Measurements from ENCODE around the gene EQTN.

EQTN gene

DNA sequence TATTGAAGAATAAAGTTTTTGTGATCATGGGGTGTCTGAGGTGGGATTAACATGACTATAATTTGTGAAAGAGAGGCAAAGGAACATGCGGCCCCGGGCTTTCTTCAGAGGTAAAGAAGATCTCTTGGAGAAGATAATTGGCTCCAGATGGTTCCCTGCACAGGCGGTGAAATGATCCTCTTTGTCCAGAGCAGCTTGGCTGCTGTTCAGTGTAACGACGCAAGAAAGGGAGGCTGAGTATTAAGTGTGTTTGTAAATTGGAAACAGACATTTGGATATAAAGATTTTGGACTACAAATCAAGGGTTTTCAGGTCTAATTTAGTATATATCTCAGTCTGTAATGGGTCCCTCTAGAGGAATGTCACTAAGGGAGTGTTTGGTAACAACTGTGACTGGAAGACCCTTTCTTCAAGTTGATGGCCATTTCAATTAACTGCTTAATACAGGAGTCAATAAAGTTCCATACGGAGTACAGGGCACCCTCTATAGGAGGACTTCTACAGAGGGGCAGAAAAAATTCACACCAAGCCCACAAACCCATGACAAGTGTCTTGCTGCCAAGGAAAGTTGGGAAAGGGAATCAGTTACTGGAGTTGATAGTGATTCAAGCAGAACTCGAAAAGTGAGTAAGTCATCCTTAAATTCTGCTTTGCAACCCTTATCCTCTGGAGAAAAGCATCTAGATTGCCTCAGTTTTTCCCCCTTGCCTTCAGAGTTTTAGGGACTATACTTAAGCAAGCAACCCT lies 4.1 kb downstream of the EQTN start:
- no peak overlapping the region for H3K4me3 ChIP-seq (ENCODE audit: low read length)
- H3K9me3 ChIP-seq (ENCODE audit: insufficient read depth, low read depth, low read length) = no peaks in the 10 kb centered on the region
- no peaks in the 10 kb centered on the region for H3K4me1 ChIP-seq (ENCODE audit: insufficient read depth, low read length)
- no peaks in the 10 kb centered on the region for H3K36me3 ChIP-seq (ENCODE audit: insufficient read depth, low read depth, low read length)
- no peak overlapping the region for H3K9ac ChIP-seq (ENCODE audit: low read depth, low read length)
- H3K27me3 ChIP-seq (ENCODE audit: insufficient read depth, low read length) = no peaks in the 10 kb centered on the region
- H3K27ac ChIP-seq (ENCODE audit: low read length) = no peak overlapping the region

DNA sequence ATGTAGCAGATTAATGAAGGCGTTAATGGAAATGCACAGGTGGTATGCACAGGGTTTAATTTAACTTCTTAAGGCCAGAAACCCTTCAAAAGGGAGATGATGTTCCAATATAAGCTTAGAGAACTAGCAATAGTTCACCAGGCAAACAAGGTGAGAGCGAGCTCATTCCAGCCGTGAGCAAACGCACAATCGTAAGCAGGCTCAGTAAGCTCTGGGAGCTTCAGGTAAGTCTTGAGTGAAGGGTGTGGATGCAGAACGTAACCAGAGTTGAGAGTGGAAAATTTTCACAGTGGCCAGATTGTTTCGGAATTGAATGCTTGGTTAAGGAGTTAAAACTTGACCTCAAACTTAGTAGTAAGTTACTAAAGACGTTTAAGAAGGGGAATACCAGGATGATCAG lies 5.7 kb downstream of the EQTN start:
- Histone ChIP-seq H3K27me3 (ENCODE audit: insufficient read depth, low read length) (no peaks in the 10 kb centered on the region), H3K36me3 (ENCODE audit: insufficient read depth, low read depth, low read length) (no peaks in the 10 kb centered on the region), H3K4me3 (ENCODE audit: low read length) (no peak overlapping the region), H3K27ac (ENCODE audit: low read length) (no peak overlapping the region), H3K4me1 (ENCODE audit: insufficient read depth, low read length) (no peaks in the 10 kb centered on the region), H3K9ac (ENCODE audit: low read depth, low read length) (no peak overlapping the region), H3K9me3 (ENCODE audit: insufficient read depth, low read depth, low read length) (no peaks in the 10 kb centered on the region)

DNA sequence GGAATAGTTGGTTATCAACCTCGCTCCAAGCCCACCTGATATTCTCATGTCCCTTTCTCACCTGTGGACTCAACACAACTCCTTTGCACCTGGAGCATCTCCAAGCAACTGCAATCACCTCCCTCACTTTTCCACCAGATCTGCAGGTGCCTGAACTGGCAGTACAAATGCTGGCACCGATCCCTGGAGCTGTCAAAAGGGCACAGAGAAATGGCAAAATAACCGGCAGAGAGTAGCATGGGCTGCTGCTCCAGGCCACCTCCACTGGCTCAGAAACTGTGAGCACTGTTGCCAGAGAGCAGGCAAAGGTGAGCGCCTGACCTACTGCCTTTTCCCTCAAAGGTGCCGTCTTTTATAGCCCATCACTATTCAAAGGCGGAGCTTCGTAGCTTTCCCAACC lies 14.7 kb downstream of the EQTN start:
- Histone ChIP-seq H3K4me1 (ENCODE audit: insufficient read depth, low read length) (no peaks in the 10 kb centered on the region), H3K4me3 (ENCODE audit: low read length) (no peak overlapping the region), H3K27me3 (ENCODE audit: insufficient read depth, low read length) (no peaks in the 10 kb centered on the region), H3K9me3 (ENCODE audit: insufficient read depth, low read depth, low read length) (no peaks in the 10 kb centered on the region), H3K36me3 (ENCODE audit: insufficient read depth, low read depth, low read length) (no peaks in the 10 kb centered on the region), H3K27ac (ENCODE audit: low read length) (no peak overlapping the region), H3K9ac (ENCODE audit: low read depth, low read length) (no peak overlapping the region)

DNA sequence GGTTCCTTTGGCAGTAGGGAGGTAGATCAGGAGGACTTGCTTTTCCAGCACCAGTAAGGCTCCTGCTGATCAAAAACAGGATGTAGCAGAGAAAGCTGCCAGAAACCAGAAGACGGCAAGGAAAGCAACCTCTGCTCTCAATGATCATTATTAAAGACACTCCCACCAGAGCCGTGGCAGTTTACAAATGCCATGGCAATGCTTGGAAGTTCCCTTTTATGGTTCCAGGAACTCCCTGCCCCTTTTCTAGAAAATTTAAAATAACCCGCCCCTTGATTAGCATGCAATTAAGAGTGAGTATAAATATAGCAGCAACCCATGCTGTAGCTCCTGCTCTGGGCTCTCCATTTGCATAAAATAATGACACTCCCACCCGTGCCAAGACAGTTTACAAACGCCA lies 16.1 kb downstream of the EQTN start:
- Histone ChIP-seq H3K4me1 (ENCODE audit: insufficient read depth, low read length) (0 out of 2 replicates have a peak, but pooled peaks cover 5% of the 10 kb centered on the region), H3K9me3 (ENCODE audit: insufficient read depth, low read depth, low read length) (no peaks in the 10 kb centered on the region), H3K9ac (ENCODE audit: low read depth, low read length) (no peak overlapping the region), H3K27ac (ENCODE audit: low read length) (no peak overlapping the region), H3K27me3 (ENCODE audit: insufficient read depth, low read length) (no peaks in the 10 kb centered on the region), H3K36me3 (ENCODE audit: insufficient read depth, low read depth, low read length) (no peaks in the 10 kb centered on the region), H3K4me3 (ENCODE audit: low read length) (no peak overlapping the region)

- no peak overlapping the region for H3K4me3 ChIP-seq (ENCODE audit: low read length)
- H3K4me1 ChIP-seq (ENCODE audit: insufficient read depth, low read length) = 0 out of 2 replicates have a peak, but pooled peaks cover 5% of the 10 kb centered on the region
- H3K27ac ChIP-seq (ENCODE audit: low read length) = no peak overlapping the region
- H3K27me3 ChIP-seq (ENCODE audit: insufficient read depth, low read length) = no peaks in the 10 kb centered on the region
- H3K36me3 ChIP-seq (ENCODE audit: insufficient read depth, low read depth, low read length) = no peaks in the 10 kb centered on the region
- H3K9ac ChIP-seq (ENCODE audit: low read depth, low read length) = no peak overlapping the region
- no peaks in the 10 kb centered on the region for H3K9me3 ChIP-seq (ENCODE audit: insufficient read depth, low read depth, low read length)
Observed at GRCh38 chr9:27280249-27280648, 16.7 kb downstream of the EQTN start.

DNA sequence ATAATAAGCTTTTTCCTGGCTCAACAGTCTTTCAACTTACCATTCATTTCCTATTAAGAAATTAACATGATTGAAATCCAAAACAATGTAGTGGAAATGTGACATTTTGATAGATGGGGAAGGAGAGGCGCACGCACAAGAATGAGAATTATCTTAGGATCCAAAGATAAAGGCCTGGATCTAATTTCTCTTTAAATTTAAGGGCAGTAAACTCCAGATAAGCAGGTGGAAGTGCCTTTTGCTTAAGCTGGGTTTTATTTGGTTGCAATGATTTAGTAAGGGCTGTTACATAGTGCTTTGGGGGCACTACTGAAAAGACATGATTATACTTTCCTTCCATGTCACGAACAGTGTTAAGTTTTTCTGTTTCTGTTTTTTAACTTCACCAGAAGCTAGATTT lies 17.3 kb downstream of the EQTN start:
- Histone ChIP-seq H3K9ac (ENCODE audit: low read depth, low read length) (no peak overlapping the region), H3K4me1 (ENCODE audit: insufficient read depth, low read length) (0 out of 2 replicates have a peak, but pooled peaks cover 5% of the 10 kb centered on the region), H3K4me3 (ENCODE audit: low read length) (no peak overlapping the region), H3K27ac (ENCODE audit: low read length) (no peak overlapping the region), H3K36me3 (ENCODE audit: insufficient read depth, low read depth, low read length) (no peaks in the 10 kb centered on the region), H3K9me3 (ENCODE audit: insufficient read depth, low read depth, low read length) (no peaks in the 10 kb centered on the region), H3K27me3 (ENCODE audit: insufficient read depth, low read length) (no peaks in the 10 kb centered on the region)

- Histone ChIP-seq H3K36me3 (ENCODE audit: insufficient read depth, low read depth, low read length) (no peaks in the 10 kb centered on the region), H3K9me3 (ENCODE audit: insufficient read depth, low read depth, low read length) (no peaks in the 10 kb centered on the region), H3K9ac (ENCODE audit: low read depth, low read length) (no peak overlapping the region), H3K27ac (ENCODE audit: low read length) (no peak overlapping the region), H3K27me3 (ENCODE audit: insufficient read depth, low read length) (no peaks in the 10 kb centered on the region), H3K4me3 (ENCODE audit: low read length) (no peak overlapping the region), H3K4me1 (ENCODE audit: insufficient read depth, low read length) (0 out of 2 replicates have a peak, but pooled peaks cover 5% of the 10 kb centered on the region)
Observed at GRCh38 chr9:27278374-27278773, 18.6 kb downstream of the EQTN start.

GRCh38 chr9:27276193-27277030 lies 20.5 kb downstream of the EQTN start:
- no peak overlapping the region for H3K9ac ChIP-seq (ENCODE audit: low read depth, low read length)
- H3K36me3 ChIP-seq (ENCODE audit: insufficient read depth, low read depth, low read length) = no peaks in the 10 kb centered on the region
- H3K9me3 ChIP-seq (ENCODE audit: insufficient read depth, low read depth, low read length) = no peaks in the 10 kb centered on the region
- H3K27me3 ChIP-seq (ENCODE audit: insufficient read depth, low read length) = no peaks in the 10 kb centered on the region
- H3K4me3 ChIP-seq (ENCODE audit: low read length) = no peak overlapping the region
- 0 out of 2 replicates have a peak, but pooled peaks cover 5% of the 10 kb centered on the region for H3K4me1 ChIP-seq (ENCODE audit: insufficient read depth, low read length)
- no peak overlapping the region for H3K27ac ChIP-seq (ENCODE audit: low read length)

GRCh38 chr9:27273186-27273585 lies 23.8 kb downstream of the EQTN start:
- no peaks in the 10 kb centered on the region for H3K9me3 ChIP-seq (ENCODE audit: insufficient read depth, low read depth, low read length)
- no peaks in the 10 kb centered on the region for H3K27me3 ChIP-seq (ENCODE audit: insufficient read depth, low read length)
- H3K9ac ChIP-seq (ENCODE audit: low read depth, low read length) = no peak overlapping the region
- 0 out of 2 replicates have a peak, but pooled peaks cover 5% of the 10 kb centered on the region for H3K4me1 ChIP-seq (ENCODE audit: insufficient read depth, low read length)
- H3K36me3 ChIP-seq (ENCODE audit: insufficient read depth, low read depth, low read length) = no peaks in the 10 kb centered on the region
- no peak overlapping the region for H3K4me3 ChIP-seq (ENCODE audit: low read length)
- H3K27ac ChIP-seq (ENCODE audit: low read length) = no peak overlapping the region

- no peak overlapping the region for H3K27ac ChIP-seq (ENCODE audit: low read length)
- no peaks in the 10 kb centered on the region for H3K27me3 ChIP-seq (ENCODE audit: insufficient read depth, low read length)
- H3K4me3 ChIP-seq (ENCODE audit: low read length) = no peak overlapping the region
- H3K9me3 ChIP-seq (ENCODE audit: insufficient read depth, low read depth, low read length) = no peaks in the 10 kb centered on the region
- no peaks in the 10 kb centered on the region for H3K36me3 ChIP-seq (ENCODE audit: insufficient read depth, low read depth, low read length)
- H3K4me1 ChIP-seq (ENCODE audit: insufficient read depth, low read length) = 0 out of 2 replicates have a peak, but pooled peaks cover 5% of the 10 kb centered on the region
- no peak overlapping the region for H3K9ac ChIP-seq (ENCODE audit: low read depth, low read length)
Observed at GRCh38 chr9:27272103-27272502, 24.8 kb downstream of the EQTN start.

- H3K27me3 ChIP-seq (ENCODE audit: insufficient read depth, low read length) = no peaks in the 10 kb centered on the region
- no peak overlapping the region for H3K27ac ChIP-seq (ENCODE audit: low read length)
- no peaks in the 10 kb centered on the region for H3K9me3 ChIP-seq (ENCODE audit: insufficient read depth, low read depth, low read length)
- H3K36me3 ChIP-seq (ENCODE audit: insufficient read depth, low read depth, low read length) = no peaks in the 10 kb centered on the region
- H3K4me1 ChIP-seq (ENCODE audit: insufficient read depth, low read length) = 0 out of 2 replicates have a peak, but pooled peaks cover 5% of the 10 kb centered on the region
- H3K4me3 ChIP-seq (ENCODE audit: low read length) = no peak overlapping the region
- no peak overlapping the region for H3K9ac ChIP-seq (ENCODE audit: low read depth, low read length)
Observed at GRCh38 chr9:27261517-27262211, 35.3 kb downstream of the EQTN start.

All from iPS-20b (cell line).